ENCODE data around the gene UHRF1.
"Not testable (repeated sequence)": the region's sequence is repeated elsewhere in the genome, so short reads cannot be mapped to it uniquely, and the experiment has no call there.

UHRF1 gene

DNA sequence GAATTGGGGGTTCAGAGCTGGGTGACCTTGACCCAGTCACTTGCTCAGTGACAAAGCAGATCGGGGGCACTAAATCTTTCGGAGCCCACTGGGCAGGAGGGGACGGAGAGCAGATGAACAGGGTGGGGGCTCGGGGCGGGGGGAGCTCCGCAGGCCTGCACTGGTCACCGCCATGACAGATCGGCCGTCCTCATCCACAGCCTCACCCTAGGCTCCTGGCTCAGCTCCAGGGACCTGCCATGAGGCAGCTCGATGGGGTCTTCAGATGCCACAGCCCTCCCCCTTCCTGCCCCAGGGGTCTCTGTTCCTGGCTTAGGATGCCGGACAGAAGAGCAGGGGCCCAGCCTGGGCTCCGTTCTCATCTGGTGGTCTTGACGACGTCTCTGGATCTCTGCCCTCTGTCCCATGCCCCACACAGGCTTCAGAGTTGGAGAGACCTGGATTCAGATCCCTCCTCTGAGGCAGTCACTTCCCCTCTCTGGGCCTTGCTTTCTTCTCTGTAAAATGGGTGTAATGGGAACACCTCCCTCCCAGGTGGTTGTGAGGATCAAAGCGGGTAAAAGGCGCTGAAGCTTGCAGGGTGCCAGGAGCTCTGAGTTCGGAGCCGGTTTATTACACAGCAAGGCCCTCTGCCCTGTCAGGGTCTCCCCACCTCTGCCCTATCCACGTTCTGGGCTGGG, 62.7 kb downstream of the UHRF1 start:
- DNase-seq (ENCODE audit: low read depth) = no peak

DNA sequence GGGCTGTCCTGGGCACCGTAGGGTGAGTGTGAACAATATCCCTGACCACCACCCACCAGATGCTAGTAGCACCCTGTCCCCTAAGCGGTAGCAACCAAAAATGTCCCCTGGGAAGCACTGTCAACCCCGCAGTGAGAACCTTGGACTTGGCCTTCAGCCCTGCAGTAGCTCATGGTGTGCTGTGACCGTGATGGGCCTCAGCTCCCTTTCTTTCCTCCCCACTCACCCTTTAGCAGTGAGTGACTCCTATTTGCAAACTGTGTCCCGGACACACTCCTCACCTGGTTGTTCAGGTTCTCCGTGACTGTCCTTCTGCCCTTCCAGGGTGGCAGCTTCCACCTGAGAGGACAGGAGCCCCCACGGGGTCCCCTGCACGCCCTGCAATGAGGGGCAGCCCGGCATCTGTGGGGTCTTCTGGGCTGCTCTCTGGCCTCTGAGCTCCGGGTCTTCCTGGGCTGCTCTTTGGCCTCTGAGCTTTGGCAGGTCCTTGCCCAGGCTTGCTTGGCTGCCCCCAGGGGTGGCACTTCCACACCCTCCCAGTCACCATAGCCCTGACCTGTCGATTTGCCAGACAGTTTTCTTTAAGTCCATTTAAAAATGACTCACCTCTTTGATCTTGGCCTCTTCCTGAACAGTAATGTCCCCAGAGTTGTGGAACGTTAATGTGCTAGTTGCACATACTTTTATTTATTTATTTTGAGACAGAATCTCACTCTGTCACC, 63.4 kb downstream of the UHRF1 start:
- no peak for DNase-seq (ENCODE audit: low read depth)

DNA sequence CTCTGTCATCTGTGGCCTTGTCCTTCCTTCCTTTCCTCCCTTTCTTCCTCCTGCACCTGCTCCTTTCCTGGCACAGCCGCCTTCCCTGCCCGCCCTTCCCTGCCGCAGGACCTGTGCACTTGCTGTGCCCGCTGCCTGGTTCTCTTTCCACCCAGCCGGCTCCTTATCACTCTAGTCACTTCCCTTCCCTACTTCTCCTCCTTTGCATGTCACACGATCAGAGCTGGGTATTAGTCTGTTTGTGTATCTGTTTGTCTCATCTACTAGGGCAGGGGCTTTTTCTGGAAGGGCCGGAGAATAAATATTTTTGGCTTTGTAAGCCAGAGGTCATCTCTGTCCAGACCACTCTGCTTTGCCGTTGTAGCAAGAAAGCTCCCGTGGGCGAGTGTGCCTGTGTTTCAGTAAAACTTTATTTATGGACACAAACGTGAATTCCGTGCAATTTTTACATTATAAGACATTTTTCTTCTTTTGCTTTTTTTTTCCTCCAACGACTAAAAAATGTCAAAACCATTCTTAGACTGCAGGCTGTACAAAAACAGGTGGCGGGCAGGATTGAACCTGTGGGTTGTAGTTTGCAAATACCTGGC, 65.7 kb downstream of the UHRF1 start:
- no peak for DNase-seq (ENCODE audit: low read depth)

DNA sequence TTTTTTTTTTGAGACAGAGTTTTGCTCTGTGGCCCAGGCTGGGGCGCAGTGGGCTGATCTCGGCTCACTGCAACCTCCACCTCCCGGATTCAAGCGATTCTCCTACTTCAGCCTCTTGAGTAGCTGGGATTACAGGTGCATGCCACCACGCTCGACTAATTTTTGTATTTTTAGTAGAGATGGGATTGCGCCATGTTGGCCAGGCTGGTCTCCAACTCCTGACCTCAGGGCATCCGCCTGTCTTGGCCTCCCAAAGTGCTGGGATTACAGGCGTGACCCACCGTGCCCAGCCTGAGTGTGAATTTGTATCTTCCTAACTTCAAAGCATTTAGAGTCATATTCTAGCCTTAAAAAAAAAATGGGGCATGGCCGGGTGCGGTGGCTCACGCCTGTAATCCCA, 66.3 kb downstream of the UHRF1 start:
- DNase-seq (ENCODE audit: low read depth) = not testable (repeated sequence)

DNA sequence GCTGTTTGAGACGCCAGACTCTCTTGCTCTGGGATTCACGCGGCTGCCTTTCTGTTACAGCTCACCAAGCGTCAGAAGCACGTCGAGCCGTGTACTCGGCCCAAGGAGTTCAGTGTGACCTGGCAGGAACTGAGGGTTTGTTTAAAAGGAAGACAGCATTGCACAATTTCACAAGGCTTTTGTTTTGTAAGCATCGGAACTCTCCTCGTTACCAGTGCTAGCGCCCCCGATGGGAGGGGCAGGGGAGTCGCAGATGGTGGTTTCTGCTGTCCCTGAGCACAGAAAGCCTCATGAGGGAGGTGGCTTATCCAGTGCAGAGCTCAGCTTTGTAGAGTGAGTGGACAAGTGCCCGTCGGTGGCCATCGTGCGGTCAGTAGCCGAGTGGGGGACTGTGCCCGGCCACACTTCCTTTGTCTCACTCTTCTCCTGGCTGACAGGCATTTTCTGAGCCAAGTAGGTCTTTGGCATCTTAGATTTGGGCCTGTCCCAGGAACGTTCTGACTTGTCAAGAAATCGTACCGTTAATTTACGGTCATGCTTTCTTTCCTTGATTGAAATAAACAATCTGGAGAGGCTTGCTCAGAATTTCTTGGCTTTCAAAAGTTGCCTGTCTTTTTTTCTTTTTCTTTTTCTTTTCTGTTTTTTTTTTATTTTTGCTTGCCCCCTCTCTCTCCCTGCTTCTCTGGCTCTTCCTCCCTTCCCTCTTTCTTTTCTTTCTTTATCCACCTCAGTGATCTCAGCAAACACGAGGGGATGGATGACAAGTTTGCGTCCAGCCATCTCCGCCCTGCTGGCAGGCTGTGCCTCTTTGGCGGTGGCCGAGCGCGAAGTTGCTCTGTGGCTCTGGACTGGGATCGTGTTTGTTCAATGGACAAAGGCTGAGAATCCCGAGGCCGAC, 67.3 kb downstream of the UHRF1 start:
- no peak for DNase-seq (ENCODE audit: low read depth)

DNA sequence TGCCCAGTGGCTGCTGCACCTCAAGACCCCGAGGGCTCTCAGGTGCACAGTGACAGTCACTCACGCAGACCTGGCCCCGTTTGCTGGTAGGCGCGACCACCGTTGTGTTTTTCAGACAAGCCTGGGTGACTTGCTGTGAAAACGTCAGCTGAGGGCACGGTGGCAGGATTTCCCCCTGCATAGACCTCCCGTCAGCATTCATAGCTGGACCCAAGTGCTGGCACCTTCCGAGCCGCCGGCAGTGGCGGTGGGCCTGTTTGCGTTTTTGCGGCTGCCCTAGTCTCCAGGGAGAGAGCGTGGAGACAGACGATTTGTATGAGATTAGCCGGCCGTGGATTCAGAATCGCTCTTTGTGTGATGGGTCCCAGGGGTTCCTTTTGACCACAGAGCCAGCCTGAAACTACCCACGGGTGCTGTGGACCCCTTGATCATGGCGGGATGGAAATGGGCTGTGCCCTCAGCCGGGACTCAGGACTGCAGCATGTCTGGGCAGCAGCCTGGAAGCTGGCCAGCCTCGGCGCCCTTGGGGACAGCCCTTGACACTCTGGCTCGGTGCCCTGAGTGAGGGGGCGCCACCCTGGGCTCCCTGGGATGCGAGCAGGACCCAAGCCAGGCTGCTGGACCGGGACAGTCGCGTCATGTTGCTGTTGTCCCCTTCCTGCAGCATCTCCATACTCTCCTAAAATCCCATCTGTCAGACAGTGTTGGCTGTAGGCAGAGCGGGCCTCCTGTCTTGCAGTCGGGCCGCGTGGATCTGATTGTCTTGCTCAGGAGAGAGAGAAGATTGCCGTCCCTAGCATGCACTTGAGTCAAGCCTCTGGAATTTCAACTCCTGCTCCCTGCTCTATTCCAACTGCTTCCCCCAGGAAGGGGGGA, 68.2 kb downstream of the UHRF1 start:
- DNase-seq (ENCODE audit: low read depth) = no peak

DNA sequence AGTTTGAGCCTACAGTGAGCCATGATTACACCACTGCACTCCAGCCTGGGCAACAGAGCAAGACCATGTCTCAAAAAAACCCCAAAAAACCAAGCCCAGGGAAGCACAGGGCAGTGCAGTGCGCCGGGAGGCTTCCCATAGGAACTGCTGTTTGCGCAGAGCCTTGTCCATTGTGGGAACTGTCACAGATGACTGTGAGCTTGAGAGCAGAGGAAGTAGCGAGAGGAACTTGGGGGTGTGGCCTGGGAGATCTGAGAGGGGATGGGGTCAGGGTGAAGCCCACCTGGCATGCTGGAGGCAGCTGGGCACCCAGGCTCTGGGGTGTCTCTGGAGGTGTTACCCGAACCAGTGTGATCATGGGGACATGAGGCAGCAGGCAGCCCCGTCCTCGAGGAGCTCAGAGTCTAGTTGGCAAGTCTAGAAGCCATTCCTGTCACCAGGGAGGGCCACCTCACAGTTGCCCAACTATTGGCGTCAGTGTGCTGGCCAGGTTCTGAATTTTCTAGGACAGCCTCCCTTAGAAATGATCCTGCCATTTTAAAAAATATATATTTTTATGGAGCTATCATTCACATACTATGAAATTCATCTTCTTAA, 70.0 kb downstream of the UHRF1 start:
- DNase-seq (ENCODE audit: low read depth) = no peak

DNA sequence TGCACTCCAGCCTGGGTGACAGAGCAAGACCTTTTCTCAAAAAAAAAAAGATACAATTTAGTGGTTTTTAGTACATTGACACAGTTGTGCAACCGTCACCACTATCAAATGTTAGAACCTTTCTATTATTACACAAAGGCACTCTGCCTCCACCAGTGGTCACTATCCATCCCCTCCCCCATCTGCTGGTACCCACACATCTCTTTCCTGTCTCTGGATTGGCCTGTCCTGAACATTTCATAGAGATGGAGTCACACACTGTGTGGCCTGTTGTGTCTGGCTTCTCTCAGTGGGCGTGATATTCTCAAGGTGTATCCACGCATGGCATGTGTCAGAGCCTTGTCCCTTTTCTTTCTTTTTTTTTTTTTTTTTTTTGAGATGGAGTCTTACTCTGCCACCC, 70.8 kb downstream of the UHRF1 start:
- no peak for DNase-seq (ENCODE audit: low read depth)

DNA sequence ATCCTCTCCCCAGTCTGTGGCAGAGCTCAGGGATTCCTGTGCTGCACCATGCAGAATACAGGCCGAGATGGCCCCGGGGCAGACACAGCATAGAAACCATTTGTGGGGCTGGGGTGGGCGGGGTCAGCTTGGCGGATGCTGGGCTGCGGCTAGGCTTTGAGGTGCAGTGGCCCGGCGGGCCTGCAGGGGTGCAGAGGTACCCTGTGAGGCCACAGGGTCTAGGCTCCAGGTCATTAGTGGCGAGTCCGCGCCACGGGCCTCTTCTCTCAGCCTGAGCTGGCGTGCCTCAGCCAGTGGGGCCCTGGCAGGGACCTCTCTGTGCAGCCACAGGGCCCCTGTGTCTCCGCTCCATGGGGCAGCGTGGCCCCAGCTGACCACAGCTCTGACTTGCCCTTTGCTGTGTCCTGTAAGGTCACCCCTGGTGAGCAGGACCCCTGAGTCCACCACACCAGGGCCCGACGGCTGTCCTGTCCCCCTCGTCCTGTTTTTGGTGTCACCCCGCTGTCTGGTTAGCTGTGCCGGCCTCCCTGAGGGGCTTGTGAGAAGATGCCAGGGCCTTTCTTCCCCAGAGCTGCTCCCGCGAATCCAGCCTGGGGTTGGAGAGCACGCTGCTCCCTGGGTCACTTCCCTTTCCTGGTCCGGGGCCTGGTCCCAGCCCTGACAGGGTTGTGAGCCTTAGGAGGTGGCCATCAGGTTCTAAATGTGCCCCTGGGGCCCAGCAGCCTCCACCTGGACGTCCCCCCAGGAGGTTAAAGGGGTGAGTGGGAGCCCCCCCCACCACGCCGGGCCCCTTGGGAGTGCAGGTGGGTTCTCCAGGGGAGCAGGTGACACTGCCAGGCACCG, 71.8 kb downstream of the UHRF1 start:
- no peak for DNase-seq (ENCODE audit: low read depth)

DNA sequence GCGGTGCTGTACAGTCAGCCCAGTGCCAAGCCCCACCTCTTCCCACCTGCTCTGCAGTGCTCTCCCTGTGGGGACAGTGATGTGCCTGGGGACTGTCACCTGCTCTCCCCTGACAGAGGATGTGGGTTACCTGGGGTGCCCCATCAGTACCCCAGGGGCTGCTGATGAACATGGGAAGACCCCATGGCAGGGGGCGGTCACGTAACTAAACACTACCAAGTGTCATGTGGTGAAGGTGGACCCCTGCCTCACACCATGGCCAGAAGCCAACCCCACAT, 72.3 kb downstream of the UHRF1 start:
- no peak for DNase-seq (ENCODE audit: low read depth)

DNA sequence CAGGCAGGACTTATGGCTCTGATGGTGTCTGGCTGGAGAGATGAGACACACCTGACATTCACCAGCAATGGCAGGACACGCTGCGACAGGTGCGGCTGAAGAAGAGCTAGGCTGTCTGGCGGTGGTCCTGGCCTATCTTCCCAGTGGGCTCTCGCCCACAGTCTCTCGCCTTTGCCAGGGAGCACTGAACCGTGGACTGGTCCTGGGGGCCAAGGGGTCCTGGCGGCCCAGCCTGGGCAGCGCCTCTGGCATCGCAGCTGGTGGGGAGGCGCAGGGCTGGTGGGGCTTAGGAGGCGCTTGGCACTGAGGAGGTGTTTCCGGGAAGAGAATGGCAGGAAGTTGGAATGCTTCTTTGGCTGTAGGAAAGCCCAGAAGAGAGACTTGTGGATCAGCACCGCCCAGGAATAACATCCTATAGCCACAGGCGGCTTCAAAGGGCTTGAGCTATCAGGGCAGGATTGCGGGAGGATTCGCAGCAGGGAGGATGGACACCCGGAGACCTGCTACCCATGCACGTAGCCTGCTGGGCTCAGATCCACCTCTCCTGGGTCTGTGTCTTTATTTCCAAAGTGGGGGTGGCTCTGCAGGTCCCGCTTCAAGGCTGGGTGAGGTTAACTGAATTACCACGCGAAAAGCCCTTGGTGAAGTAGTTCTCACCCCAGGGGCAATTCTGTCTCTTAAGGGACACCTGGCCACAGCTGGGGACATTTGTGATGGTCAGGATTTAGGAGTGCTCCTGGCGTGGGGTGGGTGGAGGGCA, 74.2 kb downstream of the UHRF1 start:
- DNase-seq (ENCODE audit: low read depth) = no peak

DNA sequence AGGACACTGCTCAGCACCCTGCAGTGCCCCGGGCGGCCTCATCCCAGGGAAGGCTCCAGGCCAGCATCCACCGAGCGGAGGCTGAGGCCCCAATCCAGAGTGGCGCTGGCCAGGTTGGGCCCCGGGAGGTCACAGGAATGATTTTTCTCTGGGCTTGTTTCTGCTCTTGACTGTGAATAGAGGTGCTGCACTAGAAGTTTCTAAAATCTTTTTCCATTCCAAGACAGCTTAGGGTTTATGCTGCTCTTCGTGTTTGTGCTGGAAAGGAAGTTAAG, 74.7 kb downstream of the UHRF1 start:
- no peak for DNase-seq (ENCODE audit: low read depth)

DNA sequence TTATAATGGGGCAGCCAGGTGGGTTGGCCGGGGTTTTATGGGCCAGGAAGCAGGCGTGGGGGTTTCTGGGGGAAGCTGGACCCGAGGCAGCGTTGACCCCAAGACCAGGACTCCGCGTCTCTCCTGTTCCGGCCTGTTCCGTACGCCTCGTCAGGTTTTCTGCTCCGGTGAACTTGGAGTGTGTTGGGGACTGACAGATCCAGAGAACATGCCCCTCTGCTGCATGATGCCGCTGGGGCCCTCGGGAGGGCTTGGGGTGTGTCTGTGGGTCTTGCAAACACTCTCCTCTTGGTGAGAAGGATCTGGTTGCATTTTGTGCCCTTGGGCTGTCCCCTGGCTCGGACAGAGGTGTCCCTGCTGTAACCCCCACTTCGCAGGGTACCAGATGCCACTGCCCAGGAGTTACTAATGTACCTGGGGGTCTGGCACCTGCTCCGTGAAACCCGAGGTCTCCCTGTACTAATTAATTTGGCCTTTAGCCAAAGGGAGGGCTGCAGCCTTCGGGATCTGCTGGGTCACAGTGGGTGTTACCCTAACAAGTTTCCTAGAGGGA, 75.2 kb downstream of the UHRF1 start:
- no peak for DNase-seq (ENCODE audit: low read depth)

DNA sequence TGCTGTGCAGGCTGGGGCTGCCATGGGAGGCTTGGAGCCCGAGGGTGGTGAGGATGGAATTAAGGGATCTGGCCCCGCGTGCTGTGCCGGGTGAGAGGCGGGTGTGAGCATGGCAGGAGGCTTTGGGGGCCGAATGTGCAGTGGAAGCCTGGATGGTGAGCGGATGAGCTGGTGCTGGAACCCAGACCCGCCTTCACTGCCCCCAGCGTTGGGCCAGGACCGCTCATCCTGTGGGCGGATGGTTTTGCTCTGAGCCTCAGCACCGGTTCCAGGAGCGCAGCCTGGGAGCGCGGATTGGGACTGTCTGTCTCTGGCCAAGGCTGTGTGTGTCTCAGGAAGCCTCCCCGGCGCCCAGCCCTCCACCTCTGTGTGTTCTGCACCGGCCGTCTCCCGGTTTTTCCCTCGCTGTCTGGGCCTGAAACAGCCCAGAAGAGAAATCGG, 76.3 kb downstream of the UHRF1 start:
- no peak for DNase-seq (ENCODE audit: low read depth)

DNA sequence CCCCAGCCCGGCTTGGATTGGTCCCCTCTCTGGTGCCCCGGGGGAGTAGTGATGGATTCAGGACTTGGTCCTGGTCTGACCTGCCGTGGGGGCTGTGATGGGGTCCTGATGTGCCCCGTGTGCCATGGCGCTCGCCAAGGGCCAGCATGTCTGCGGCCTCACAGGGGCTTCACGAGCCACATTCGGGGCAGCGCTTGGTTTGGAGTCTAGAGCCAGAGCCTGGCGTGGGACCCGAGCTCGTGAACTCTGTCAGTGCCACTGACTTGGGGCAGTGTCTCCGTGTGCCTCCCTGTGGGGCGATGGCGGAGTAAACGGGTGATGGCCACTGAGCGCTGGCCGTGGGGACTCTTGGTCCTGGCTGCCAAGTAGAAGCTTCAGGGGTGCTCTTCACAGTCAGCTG, 76.8 kb downstream of the UHRF1 start:
- no peak for DNase-seq (ENCODE audit: low read depth)

DNA sequence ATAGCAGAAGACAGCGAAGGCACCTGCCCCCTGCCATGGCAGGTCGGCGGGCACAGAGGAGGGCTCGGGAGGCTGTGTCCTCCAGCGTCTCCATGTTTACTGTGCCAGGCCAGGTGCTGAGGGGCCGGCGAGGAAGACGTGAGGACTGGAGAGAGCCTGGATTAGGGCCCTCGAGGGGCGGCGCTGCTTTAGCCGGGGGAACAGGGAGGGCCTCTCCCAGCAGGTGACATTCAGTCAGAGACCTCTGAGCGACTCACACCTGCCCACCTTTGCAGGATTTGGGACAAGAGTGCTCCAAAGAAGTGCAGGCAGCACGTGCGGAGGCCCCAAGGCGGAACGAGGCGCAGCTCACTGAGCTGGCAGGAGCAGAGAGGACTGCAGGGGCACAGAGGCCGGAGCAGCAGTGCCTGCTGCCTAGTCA, 77.2 kb downstream of the UHRF1 start:
- DNase-seq (ENCODE audit: low read depth) = no peak

DNA sequence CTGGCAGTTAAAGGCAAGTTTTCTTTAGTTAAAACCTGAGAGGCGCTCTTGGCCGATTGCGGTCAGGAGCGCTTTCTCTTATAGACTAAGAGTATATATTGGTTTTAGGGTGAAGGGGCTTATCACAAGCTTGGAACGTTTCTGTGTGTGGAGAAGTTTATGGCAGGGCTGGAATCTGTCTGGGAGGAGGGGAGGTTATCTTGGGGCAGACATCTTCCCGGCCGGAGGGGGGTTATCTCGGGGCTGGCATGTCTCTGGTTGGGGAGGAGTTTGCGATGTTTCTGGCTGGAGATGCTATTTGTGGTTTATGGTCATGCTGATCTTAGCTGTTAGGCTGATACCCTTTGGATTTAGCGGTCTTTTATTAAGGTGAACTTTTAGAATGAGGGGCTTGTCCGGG, 78.0 kb downstream of the UHRF1 start:
- no peak for DNase-seq (ENCODE audit: low read depth)

DNA sequence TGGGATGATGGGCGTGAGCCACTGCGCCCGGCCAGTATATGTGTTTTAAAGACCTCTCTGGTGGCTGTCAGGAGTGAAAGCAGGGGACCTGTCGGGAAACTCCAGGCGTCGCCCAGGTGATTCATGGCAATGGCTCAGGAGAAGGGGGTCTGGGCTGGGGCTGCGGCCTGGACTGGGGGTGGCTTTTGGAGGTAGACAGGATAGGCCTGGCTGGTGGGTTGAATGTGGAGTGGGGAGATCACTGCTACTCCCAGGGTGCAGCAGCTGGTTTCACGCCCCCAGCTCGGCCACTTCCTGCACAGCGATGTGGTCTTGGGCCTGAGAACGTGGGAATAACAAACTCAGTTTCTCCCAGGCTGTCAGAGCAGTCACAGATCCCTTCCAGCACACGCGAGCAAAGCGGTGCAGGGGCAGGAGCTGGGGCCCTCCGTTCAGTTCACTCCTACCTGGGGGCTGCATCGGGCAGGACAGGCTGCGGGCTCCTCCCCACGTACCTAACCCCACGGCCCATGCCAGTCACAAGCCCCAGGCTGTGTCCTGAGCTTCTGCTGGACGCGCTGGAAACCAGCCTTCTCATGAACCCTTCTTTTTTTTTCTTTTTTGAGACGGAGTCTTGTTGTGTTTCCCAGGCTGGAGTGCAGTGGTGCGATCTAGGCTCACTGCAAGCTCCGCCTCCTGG, 78.5 kb downstream of the UHRF1 start:
- no peak for DNase-seq (ENCODE audit: low read depth)

DNA sequence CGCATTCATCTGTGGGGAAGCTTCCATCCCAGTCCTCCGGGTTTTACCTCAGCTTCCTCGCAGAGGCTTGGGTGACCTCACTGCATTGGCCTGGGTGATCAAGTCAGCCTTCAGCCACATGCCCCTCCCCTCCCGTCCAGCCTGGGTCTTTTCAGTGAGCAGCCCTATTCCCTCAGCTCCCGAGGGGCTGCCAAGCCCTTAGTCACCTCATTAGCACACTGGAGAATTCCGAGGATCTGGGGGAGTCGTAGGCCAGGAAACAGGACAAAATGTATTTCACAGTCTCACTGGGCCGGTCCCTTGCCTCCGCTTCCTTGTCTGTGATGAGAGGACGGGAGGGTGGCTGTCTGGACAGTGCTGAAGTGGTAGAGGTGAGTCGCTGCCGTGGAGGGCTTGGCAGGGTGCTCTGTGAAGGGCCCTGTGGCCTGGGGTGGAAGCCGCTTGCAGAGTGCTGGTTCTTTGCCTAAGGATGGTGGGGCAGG, 79.5 kb downstream of the UHRF1 start:
- DNase-seq (ENCODE audit: low read depth) = no peak
